NCI-H146 (cell line): ENCODE measurements around the gene CDH4.

ENCODE experiments used
- DNase-seq: peaks from one replicate; lab custom pipeline; 2025; lab: John Stamatoyannopoulos, UW

CDH4 gene

GRCh38 chr20:61634376-61635145 is 382.5 kb downstream of the CDH4 start:
- DNase-seq: no peak

GRCh38 chr20:61635721-61636455 is 383.8 kb downstream of the CDH4 start:
- no peak for DNase-seq

GRCh38 chr20:61636531-61637116 is 384.6 kb downstream of the CDH4 start:
- no peak for DNase-seq

- DNase-seq: no peak
These were observed 386.9 kb downstream of the CDH4 start for GRCh38 chr20:61638802-61639585.

- DNase-seq: no peak
These were observed 388.2 kb downstream of the CDH4 start for GRCh38 chr20:61640131-61640870.

- no peak for DNase-seq
These were observed 388.8 kb downstream of the CDH4 start for GRCh38 chr20:61640871-61641245.

GRCh38 chr20:61643656-61644377 is 391.8 kb downstream of the CDH4 start:
- no peak for DNase-seq

- DNase-seq: no peak
These were observed 392.5 kb downstream of the CDH4 start for GRCh38 chr20:61644378-61645076.

GRCh38 chr20:61645732-61646131 is 393.7 kb downstream of the CDH4 start:
- no peak for DNase-seq

GRCh38 chr20:61646453-61646852 is 394.4 kb downstream of the CDH4 start:
- no peak for DNase-seq

- no peak for DNase-seq
These were observed 394.9 kb downstream of the CDH4 start for GRCh38 chr20:61646986-61647385.

GRCh38 chr20:61647702-61648101 is 395.6 kb downstream of the CDH4 start:
- no peak for DNase-seq

- DNase-seq: no peak
These were observed 397.2 kb downstream of the CDH4 start for GRCh38 chr20:61649105-61649859.

GRCh38 chr20:61649860-61650162 is 397.8 kb downstream of the CDH4 start:
- DNase-seq: no peak

GRCh38 chr20:61650912-61651733 is 399.1 kb downstream of the CDH4 start:
- DNase-seq: no peak

- no peak for DNase-seq
These were observed 400.1 kb downstream of the CDH4 start for GRCh38 chr20:61652146-61652545.

GRCh38 chr20:61654726-61655125 is 402.7 kb downstream of the CDH4 start:
- DNase-seq: no peak

GRCh38 chr20:61655591-61655990 is 403.5 kb downstream of the CDH4 start:
- DNase-seq: no peak

- DNase-seq: no peak
These were observed 404.1 kb downstream of the CDH4 start for GRCh38 chr20:61656198-61656597.
